RKO (cell line): ENCODE measurements around the gene LRRC63.
"Not testable (repeated sequence)": the region's sequence is repeated elsewhere in the genome, so short reads cannot be mapped to it uniquely, and the experiment has no call there.

ENCODE experiments used
- DNase-seq: peaks from one replicate; pipeline ENCODE4 v3.0.0-alpha.2; 2016; ENCODE audit warnings: low spot score

The LRRC63 gene

GRCh38 chr13:46211483-46212351 lies at the start of gene LRRC63:
TSS of gene LRRC63 (plus strand) at chr13:46211928. CDS start at chr13:46213035, 1,107 bp downstream.
- no peak for DNase-seq

- DNase-seq, result not testable (repeated sequence)
Measured at GRCh38 chr13:46162741-46163140, 49.0 kb upstream of the LRRC63 start.

GRCh38 chr13:46164661-46165060 lies 47.1 kb upstream of the LRRC63 start:
- DNase-seq, result no peak

GRCh38 chr13:46165485-46166223 lies 46.1 kb upstream of the LRRC63 start:
- DNase-seq, result no peak

- no peak for DNase-seq
Measured at GRCh38 chr13:46166224-46166584, 45.5 kb upstream of the LRRC63 start.

- no peak for DNase-seq
Measured at GRCh38 chr13:46166947-46167610, 44.6 kb upstream of the LRRC63 start.

- DNase-seq, result no peak
Measured at GRCh38 chr13:46168341-46168740, 43.4 kb upstream of the LRRC63 start.

- no peak for DNase-seq
Measured at GRCh38 chr13:46168783-46169182, 42.9 kb upstream of the LRRC63 start.

- no peak for DNase-seq
Measured at GRCh38 chr13:46169758-46170157, 42.0 kb upstream of the LRRC63 start.

- no peak for DNase-seq
Measured at GRCh38 chr13:46170268-46170667, 41.5 kb upstream of the LRRC63 start.

GRCh38 chr13:46170687-46171086 lies 41.0 kb upstream of the LRRC63 start:
- DNase-seq, result no peak

GRCh38 chr13:46171217-46171616 lies 40.5 kb upstream of the LRRC63 start:
- DNase-seq, result no peak

GRCh38 chr13:46171739-46172138 lies 40.0 kb upstream of the LRRC63 start:
- DNase-seq, result no peak

GRCh38 chr13:46172531-46172991 lies 39.2 kb upstream of the LRRC63 start:
- DNase-seq, result no peak

- DNase-seq, result no peak
Measured at GRCh38 chr13:46173656-46174055, 38.1 kb upstream of the LRRC63 start.

GRCh38 chr13:46176756-46177155 lies 35.0 kb upstream of the LRRC63 start:
- DNase-seq, result no peak

GRCh38 chr13:46178143-46178542 lies 33.6 kb upstream of the LRRC63 start:
- DNase-seq, result peak; percentile 35

GRCh38 chr13:46178821-46179220 lies 32.9 kb upstream of the LRRC63 start:
- peak; percentile 28 for DNase-seq

- DNase-seq, result no peak
Measured at GRCh38 chr13:46179491-46179908, 32.2 kb upstream of the LRRC63 start.

- no peak for DNase-seq
Measured at GRCh38 chr13:46179969-46180763, 31.6 kb upstream of the LRRC63 start.

GRCh38 chr13:46181377-46181839 lies 30.3 kb upstream of the LRRC63 start:
- DNase-seq, result no peak
